IPS DF 6.9 (cell line): ENCODE measurements around the gene CORO2B.

Source experiments
- DNase-seq: peaks from one replicate; pipeline ENCODE4 v3.0.0-alpha.2; 2013; ENCODE audit warnings: low read depth, low spot score
- H3K27ac ChIP-seq: one replicate; pipeline ENCODE4 v1.5.1; 2013; ENCODE audit warnings: low read length, control low read depth
- H3K27me3 ChIP-seq: 2 replicates; pipeline ENCODE4 v1.6.1; 2013; ENCODE audit warnings: mild to moderate bottlenecking, low read length; ENCODE audit not compliant: control insufficient read depth, insufficient read depth
- H3K36me3 ChIP-seq: 2 replicates; pipeline ENCODE4 v1.6.1; 2013; ENCODE audit warnings: low read length; ENCODE audit not compliant: control insufficient read depth, insufficient read depth
- H3K4me1 ChIP-seq: 2 replicates; pipeline ENCODE4 v1.6.1; 2013; ENCODE audit warnings: low read length; ENCODE audit not compliant: control insufficient read depth, insufficient read depth
- H3K4me3 ChIP-seq: 2 replicates; pipeline ENCODE4 v1.5.1; 2013; ENCODE audit warnings: mild to moderate bottlenecking, low read length
- H3K9me3 ChIP-seq: 2 replicates; pipeline ENCODE4 v1.6.1; 2013; ENCODE audit warnings: low read length, inconsistent platforms; ENCODE audit not compliant: control insufficient read depth, insufficient read depth
- WGBS: extraction: QIAGEN DNeasy Blood & Tissue Kit; methylation state at CpG from one replicate; pipeline ENCODE4 v1.1.7; 2013; ENCODE audit warnings: mixed read lengths, missing lambda C conversion rate; ENCODE audit not compliant: insufficient read length, insufficient coverage; 5-methylcytosine and 5-hydroxymethylcytosine counted together

Gene CORO2B

GRCh38 chr15:68684476-68684875, 105.7 kb downstream of the CORO2B start:
- DNase-seq = no peak

GRCh38 chr15:68687136-68687735, 108.4 kb downstream of the CORO2B start:
- no peak overlapping the region for H3K27ac ChIP-seq
- no peak for DNase-seq
- no CpG with 5 or more reads among the region's 8 CpGs for WGBS
- H3K4me1 ChIP-seq = no peaks in the 10 kb centered on the region
- no peaks in the 10 kb centered on the region for H3K9me3 ChIP-seq
- H3K36me3 ChIP-seq = no peaks in the 10 kb centered on the region; the same call in 1 of the 2 replicates
- no peak overlapping the region for H3K4me3 ChIP-seq
- no peaks in the 10 kb centered on the region for H3K27me3 ChIP-seq

More at GRCh38 chr15:68684476-68684875, 105.7 kb downstream of the CORO2B start:
- no peaks in the 10 kb centered on the region; the same call in 1 of the 2 replicates for H3K36me3 ChIP-seq
- no CpG with 5 or more reads among the region's 5 CpGs for WGBS
- no peak overlapping the region for H3K4me3 ChIP-seq
- no peaks in the 10 kb centered on the region for H3K9me3 ChIP-seq
- no peak overlapping the region for H3K27ac ChIP-seq
- H3K4me1 ChIP-seq = no peaks in the 10 kb centered on the region
- H3K27me3 ChIP-seq = no peaks in the 10 kb centered on the region

- Histone ChIP-seq H3K27me3 (no peaks in the 10 kb centered on the region), H3K36me3 (no peaks in the 10 kb centered on the region), H3K4me1 (no peaks in the 10 kb centered on the region), H3K4me3 (no peak overlapping the region), H3K9me3 (no peaks in the 10 kb centered on the region), H3K27ac (no peak overlapping the region)
- no CpG with 5 or more reads among the region's 6 CpGs for WGBS
- DNase-seq = no peak
These were observed 112.9 kb downstream of the CORO2B start for GRCh38 chr15:68691705-68692104.

- no CpG with 5 or more reads among the region's 3 CpGs for WGBS
- no peaks in the 10 kb centered on the region for H3K4me1 ChIP-seq
- H3K36me3 ChIP-seq = no peaks in the 10 kb centered on the region
- no peaks in the 10 kb centered on the region for H3K9me3 ChIP-seq
- H3K4me3 ChIP-seq = no peak overlapping the region
- no peak for DNase-seq
- no peaks in the 10 kb centered on the region for H3K27me3 ChIP-seq
- H3K27ac ChIP-seq = no peak overlapping the region
These were observed 114.3 kb downstream of the CORO2B start for GRCh38 chr15:68693071-68693470.

GRCh38 chr15:68694111-68694510, 115.3 kb downstream of the CORO2B start:
- no peak overlapping the region for H3K4me3 ChIP-seq
- no peaks in the 10 kb centered on the region for H3K27me3 ChIP-seq
- no peak for DNase-seq
- no peaks in the 10 kb centered on the region for H3K36me3 ChIP-seq
- no peaks in the 10 kb centered on the region for H3K4me1 ChIP-seq
- WGBS = no CpG with 5 or more reads among the region's 4 CpGs
- no peak overlapping the region for H3K27ac ChIP-seq
- H3K9me3 ChIP-seq = no peaks in the 10 kb centered on the region

- no peaks in the 10 kb centered on the region for H3K36me3 ChIP-seq
- no peak overlapping the region for H3K4me3 ChIP-seq
- no peaks in the 10 kb centered on the region for H3K27me3 ChIP-seq
- H3K4me1 ChIP-seq = peaks cover 5% of the 10 kb centered on the region; the same call in 1 of the 2 replicates
- H3K27ac ChIP-seq = no peak overlapping the region
- no peak for DNase-seq
- H3K9me3 ChIP-seq = no peaks in the 10 kb centered on the region
- WGBS = 100% methylated on average over 1 of the region's 9 CpGs
These were observed 116.3 kb downstream of the CORO2B start for GRCh38 chr15:68695061-68695595.

- Histone ChIP-seq H3K36me3 (no peaks in the 10 kb centered on the region), H3K27ac (no peak overlapping the region), H3K4me3 (no peak overlapping the region), H3K27me3 (no peaks in the 10 kb centered on the region), H3K9me3 (no peaks in the 10 kb centered on the region), H3K4me1 (peaks cover 7% of the 10 kb centered on the region; the same call in 1 of the 2 replicates)
- 100% methylated on average over 2 of the region's 8 CpGs for WGBS
- no peak for DNase-seq
These were observed 117.9 kb downstream of the CORO2B start for GRCh38 chr15:68696414-68697363.

GRCh38 chr15:68697711-68698690, 119.2 kb downstream of the CORO2B start:
- no peaks in the 10 kb centered on the region for H3K9me3 ChIP-seq
- WGBS = no CpG with 5 or more reads among the region's 9 CpGs
- no peaks in the 10 kb centered on the region for H3K36me3 ChIP-seq
- no peak for DNase-seq
- no peak overlapping the region for H3K4me3 ChIP-seq
- peaks cover 7% of the 10 kb centered on the region; the same call in 1 of the 2 replicates for H3K4me1 ChIP-seq
- no peaks in the 10 kb centered on the region for H3K27me3 ChIP-seq
- no peak overlapping the region for H3K27ac ChIP-seq

GRCh38 chr15:68698708-68699107, 119.9 kb downstream of the CORO2B start:
- no peak for DNase-seq

More at GRCh38 chr15:68698708-68699107, 119.9 kb downstream of the CORO2B start:
- no peaks in the 10 kb centered on the region for H3K36me3 ChIP-seq
- H3K27ac ChIP-seq = no peak overlapping the region
- no CpG with 5 or more reads among the region's 5 CpGs for WGBS
- H3K4me1 ChIP-seq = peaks cover 7% of the 10 kb centered on the region; the same call in 1 of the 2 replicates
- no peaks in the 10 kb centered on the region for H3K9me3 ChIP-seq
- H3K27me3 ChIP-seq = no peaks in the 10 kb centered on the region
- no peak overlapping the region for H3K4me3 ChIP-seq
